Activated CD4-positive, CD25-positive, alpha-beta regulatory T cell treated with anti-CD3 and anti-CD28 coated beads, Interleukin-2, amount 50 U/mL, for 16 hours (primary cell): ENCODE data around the gene ANKFN1.
"Not testable (repeated sequence)": the region's sequence is repeated elsewhere in the genome, so short reads cannot be mapped to it uniquely, and the experiment has no call there.

Experiments used
- DNase-seq: peaks from one replicate; pipeline ENCODE4 v3.0.0-alpha.2; 2020; ENCODE audit warnings: low read depth, low spot score

ANKFN1 gene

GRCh38 chr17:56182081-56182480 lies 28.8 kb downstream of the ANKFN1 start:
- no peak for DNase-seq

DNA sequence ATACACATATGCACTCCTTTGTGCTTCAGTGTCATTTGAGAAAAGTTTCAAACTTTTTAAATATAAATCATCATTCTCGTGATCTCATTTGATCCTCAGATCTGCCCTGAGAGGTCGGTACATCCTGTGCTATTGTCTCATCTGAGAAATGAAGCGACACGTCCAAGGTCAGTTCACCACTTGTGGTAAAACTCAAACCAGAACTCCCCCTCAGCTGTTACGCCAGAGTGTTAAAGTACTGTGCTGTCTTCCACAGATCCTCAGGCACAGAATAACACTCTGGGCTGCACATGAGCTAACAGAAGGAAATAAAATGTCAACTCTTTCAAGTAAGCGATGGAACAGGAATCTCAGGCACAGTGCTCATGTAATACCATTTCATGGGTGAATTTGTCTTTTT lies 31.4 kb downstream of the ANKFN1 start:
- no peak for DNase-seq

DNA sequence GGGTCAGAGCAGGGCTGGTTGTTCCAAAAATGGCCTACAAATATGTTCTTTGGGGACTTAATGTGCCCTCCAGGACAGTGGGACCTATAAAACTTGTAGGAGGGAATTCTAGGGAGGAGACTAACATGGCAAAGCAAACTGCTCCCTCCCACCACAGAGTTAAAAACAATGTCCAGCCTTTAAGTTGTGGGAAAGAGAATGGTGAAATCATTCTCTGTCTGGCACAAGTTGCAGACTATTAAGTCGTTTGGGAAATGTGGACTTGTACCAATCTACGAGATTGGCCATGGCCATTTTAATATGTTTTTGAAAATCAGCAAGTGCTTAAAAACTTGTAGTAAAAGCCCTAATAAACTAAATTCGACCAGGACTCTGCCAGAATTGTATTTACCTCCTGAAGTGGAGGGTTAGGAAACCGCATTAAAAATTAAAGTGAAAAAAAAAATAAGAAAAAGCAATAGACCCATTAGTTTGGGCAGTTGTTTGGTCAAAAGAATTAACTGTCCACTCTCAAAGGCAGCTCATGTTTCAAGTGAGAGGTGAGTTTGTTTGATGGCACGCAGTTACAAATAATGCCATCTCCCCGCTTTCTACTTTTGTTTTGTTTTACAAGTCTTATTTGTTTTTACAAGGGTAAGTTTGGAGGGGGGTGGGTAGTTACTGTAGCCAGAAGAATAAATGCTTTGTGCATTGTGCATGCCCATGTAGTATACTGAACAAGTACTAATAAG lies 32.4 kb downstream of the ANKFN1 start:
- DNase-seq = no peak

DNA sequence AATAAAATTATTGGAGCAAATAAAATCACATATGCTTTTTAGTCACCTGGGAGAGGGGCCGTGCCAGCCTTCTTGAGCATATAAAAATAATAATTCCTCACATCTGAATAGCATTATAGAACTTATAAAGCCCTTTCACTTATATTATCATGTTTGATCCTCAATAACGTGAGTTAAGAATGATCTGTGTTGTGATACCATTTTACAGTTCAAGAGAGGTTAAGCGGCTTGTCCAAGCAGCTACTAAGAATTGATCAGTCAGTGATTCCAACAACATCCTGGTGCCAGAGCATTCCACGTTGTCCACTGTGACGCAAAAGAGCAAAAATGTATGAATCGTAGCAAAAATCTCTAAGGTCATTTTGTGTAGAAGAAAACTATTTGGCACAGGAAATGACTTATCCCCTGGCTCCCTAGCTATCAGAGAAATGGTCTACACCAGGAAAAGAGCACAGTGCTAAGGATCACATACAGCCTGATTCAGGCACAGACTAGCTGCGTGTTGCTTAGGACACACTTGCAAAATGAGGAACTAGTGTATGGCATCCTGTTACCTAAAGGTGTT lies 33.0 kb downstream of the ANKFN1 start:
- DNase-seq = no peak

- no peak for DNase-seq
These were observed 50.2 kb downstream of the ANKFN1 start for GRCh38 chr17:56203430-56203829.

DNA sequence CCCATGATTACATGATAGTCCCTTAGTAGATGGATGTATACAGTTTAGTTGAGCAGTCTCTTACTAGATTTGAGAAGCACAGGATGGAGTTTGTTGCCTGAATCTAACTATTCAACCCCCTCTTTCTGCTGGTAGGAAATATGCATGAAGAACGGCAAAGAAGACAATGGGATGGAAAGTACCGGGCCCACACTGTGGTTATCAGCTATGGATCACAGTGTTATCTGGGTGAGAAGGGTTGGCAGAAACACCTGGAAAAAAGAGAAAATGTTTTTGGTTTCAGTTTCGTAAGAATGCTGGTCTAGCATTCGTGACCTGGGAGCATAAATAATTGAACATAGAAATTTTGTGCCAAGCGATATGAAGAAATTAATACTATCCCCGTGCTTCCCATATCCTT lies 53.1 kb downstream of the ANKFN1 start:
- no peak for DNase-seq

GRCh38 chr17:56213031-56213430 lies 59.8 kb downstream of the ANKFN1 start:
- DNase-seq = no peak

DNA sequence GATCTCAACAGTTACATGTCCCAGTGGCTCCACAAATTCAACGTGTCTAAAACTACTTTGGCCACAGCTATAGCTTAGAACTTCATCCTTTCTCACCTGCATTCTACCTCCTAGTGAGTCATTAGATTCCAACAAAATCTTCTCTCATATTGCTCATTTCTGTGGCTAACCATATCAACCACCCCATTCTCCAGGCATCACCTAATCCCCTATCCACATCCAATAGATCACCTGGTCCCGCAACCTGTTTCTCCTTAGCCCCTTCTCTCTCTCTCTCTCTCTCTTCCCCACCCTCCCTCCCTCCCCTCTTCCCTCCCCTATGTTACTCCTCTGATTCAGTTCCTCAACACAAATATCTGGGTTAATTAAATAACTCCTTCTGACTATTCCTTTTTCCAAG lies 64.6 kb downstream of the ANKFN1 start:
- no peak for DNase-seq

DNA sequence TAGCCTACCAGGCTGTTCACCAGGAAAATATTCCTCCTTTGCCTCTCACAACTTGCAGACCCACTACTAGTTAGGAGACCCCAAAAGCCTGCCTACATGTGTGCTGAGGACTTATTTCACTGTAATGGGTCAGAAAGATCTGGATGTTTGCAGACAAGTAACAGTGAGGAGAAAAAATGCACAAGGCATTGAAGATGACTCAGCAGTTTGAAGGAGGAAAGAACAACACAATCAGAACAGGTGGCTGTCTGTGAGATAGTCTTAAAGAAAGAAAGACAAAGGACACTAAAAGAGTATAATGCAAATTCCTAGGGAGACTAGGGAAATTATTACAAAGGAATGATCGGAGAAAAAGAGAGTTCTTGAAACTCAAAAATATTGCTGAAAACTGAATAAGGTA lies 69.0 kb downstream of the ANKFN1 start:
- DNase-seq = no peak

DNA sequence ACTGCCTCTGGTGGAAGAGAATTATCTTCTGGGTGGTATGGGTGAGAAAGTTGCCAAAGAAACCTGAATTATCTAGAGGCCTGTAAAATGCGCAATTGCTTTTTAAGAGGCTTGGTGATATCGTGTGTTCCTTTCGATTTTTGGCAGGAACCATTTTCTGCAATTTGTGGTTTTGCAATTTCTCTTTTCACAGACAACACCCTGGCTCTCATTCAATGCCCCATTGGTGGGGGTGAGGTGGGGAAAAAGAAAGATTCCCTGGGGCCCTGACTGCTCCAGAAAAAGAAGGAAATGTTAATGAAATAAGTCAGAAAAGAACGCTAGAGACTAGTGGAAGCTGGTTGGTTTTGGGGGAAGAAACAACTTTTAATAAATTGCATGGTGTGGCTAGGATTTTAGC lies 77.4 kb downstream of the ANKFN1 start:
- no peak for DNase-seq

DNA sequence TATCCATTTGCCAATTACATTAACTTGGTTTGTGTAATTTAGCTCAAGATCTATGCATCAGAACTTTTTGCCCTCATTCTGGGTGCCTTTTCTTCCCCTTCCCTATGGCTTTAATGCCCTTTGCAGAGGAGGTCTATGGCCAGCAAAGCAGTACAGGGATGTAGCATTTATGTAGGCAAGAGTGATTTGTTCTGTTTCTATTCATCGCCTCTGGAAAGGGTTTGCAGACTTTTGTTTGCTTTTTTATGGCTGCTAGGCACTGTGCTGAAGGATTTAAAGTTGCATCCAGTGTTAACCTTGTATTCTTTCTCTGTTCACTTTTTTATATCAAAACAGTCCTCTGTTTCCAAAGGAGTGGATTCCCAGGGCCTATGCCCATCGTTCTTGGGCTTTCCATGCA lies 78.0 kb downstream of the ANKFN1 start:
- no peak for DNase-seq

GRCh38 chr17:56231693-56232092 lies 78.4 kb downstream of the ANKFN1 start:
- no peak for DNase-seq

DNA sequence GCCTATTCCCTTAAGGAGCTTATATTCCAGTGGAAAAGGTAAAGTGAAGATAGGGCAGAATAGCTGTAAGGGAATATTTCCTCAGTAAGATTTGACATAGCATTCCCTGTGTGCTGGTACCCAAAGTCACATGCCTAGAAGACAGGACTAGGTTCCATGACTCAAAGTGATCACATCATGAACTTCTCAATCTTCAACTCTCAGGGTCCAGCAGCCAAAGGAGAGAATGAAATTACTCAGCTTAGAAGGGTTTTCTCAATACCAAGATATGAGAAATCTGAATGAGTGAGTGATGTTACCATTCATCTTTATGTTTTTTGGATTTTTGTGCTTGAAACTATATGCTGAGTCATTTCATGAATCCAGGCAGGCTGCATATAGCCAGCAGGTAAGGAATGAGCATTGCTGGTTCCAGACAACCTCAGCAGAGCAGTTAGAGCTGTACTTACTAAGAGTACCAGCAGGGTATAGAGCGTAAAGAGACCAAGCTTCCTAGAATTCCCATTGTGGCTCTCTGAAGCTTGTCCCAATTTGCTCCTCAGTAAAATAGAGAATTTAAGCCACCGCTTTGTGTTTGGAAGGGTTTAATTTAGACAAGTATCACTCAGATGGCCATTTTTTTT lies 91.1 kb downstream of the ANKFN1 start:
- no peak for DNase-seq

- DNase-seq = no peak
These were observed 94.5 kb downstream of the ANKFN1 start for GRCh38 chr17:56247816-56248215.

DNA sequence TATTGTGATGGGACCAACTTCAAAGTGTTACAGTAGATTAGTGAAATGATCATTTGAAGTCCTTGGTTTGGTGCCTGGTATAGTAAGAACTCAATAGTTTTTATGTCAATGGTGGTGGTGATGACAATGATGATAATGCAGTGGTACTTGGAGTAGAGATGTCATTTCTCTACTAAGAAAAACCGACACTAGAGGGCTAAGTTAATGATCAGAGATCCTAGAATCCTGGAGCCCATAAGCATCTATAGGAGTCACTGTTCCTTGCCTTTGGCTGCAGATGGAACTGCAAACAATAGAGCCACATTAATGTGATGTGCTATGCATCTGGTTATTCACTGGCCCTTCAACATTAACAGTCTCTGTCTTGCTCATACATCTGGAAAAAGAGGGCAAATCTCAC lies 103.8 kb downstream of the ANKFN1 start:
- no peak for DNase-seq

- DNase-seq = no peak
These were observed 107.2 kb downstream of the ANKFN1 start for GRCh38 chr17:56260376-56261002.

DNA sequence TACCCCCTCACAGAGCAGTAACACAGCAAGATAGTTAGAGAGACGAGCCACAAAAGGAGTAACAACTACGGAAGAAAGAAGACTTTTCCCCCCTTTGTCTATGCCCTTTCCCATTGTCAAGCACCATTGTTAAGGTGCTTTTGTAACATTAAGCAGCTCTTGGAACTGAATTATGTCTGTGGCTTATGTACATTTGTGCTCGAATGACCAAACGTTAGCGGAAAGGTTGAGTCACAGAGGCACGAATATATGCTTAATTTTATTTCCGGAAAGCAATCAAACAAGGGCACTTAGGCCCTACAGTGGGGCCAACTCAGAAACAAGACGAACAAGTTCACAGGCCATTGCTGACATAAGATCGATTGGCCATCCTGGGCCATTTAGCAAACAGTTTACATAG lies 109.5 kb downstream of the ANKFN1 start:
- DNase-seq = no peak

DNA sequence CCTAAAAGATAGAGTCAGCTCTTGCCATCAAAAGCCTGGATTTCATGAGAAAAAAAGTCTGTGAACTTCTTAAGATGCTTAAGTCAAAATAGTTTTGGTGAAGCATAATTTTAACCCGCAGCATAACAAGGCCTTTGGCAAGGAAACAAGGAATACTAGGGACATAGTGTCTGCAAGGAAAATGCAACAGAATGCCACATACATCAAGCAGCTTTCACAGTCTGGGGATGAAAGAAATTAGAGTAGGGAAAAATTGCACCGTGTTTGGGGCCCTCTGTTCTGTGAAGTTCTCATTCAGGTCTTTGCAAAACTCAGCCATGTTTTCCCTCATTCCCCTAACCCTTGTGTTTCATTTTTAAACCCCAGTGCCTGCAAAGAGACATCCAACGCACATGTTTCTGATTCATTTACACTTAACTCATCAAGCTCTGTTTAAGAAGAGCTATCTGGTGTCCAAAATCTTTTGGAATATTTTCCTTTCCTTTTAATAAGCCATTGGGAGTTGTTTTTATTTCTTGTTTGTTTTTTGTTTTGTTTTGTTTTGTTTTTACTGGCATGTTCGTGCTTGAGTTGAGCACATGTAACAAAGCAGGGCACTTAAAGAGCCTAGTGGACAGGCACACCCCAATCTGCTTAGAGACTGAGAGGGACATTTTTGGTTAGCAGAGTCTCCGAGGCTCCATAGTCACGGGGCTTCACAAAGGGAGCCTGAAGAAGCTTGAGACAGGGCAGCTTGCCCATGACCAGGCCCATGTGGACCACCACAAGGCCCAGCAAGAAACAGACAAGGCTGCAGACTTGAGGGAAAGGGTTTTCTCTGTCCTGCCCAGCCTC lies 116.5 kb downstream of the ANKFN1 start:
- no peak for DNase-seq

- no peak for DNase-seq
These were observed 121.2 kb downstream of the ANKFN1 start for GRCh38 chr17:56274491-56274890.

GRCh38 chr17:56284482-56284881 lies 131.2 kb downstream of the ANKFN1 start:
- DNase-seq = no peak

GRCh38 chr17:56288786-56289185 lies 135.5 kb downstream of the ANKFN1 start:
- DNase-seq = not testable (repeated sequence)

DNA sequence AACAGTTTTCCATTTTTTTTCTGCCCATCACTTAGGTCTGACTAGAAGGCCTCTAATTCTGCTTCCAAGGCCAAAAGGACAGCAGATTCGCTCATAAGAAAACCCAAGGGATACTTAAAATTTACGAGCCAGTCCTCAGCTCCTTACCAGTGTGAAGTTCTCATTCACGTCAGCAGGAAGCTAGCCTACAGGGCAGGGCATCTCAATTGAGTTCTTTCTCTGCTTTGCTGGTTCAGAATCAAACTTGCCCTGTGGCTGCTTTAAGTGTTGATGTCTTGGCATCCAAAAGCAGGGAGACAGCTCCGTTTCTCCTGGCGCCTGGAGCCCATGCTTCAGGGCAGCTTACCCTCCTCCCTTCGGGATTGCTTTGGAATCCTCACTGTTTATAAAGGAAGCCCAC lies 136.0 kb downstream of the ANKFN1 start:
- no peak for DNase-seq
